Heart left ventricle (tissue), 16 donors: Measurements from ENCODE around the gene GNAO1. TPM values are rescaled to one million over a fixed set of nuclear protein-coding genes. Genes with fewer than 3 reads are reported as not detected.

ENCODE experiments used
- ATAC-seq, 4 donors: fragments of 200-7000 bp; cut with Tn5 transposase; one replicate each; pipeline ENCODE4 v1.9.1; 2020 to 2022; ENCODE audit warnings: moderate library complexity in 4 of 4, mild to moderate bottlenecking in 3 of 4, moderate number of reproducible peaks in 1 of 4
- DNase-seq, 5 donors: peaks; one replicate each; pipeline ENCODE4 v3.0.0-alpha.2; 2020
- H3K27ac ChIP-seq, 12 donors: fragments of 200-600 bp; sonication (generic) in 4 of 12; one replicate each; pipeline versions ENCODE4 v1.5.0 to v1.8.0; 2016 to 2022; ENCODE audit warnings: mild to moderate bottlenecking in 2 of 12
- H3K27me3 ChIP-seq, 9 donors: fragments of 200-600 bp; sonication (generic) in 2 of 9; one replicate each; pipeline versions ENCODE4 v1.5.1 to v1.8.0; 2016 to 2022; ENCODE audit warnings: mild to moderate bottlenecking in 3 of 9
- H3K36me3 ChIP-seq, 9 donors: fragments of 200-600 bp; sonication (generic) in 2 of 9; one replicate each; pipeline versions ENCODE4 v1.5.0 to v1.8.0; 2018 to 2022; ENCODE audit warnings: mild to moderate bottlenecking in 2 of 9
- H3K4me1 ChIP-seq, 12 donors: fragments of 200-600 bp; sonication (generic) in 4 of 12; one replicate each; pipeline versions ENCODE4 v1.5.0 to v1.8.0; 2016 to 2022; ENCODE audit warnings: mild to moderate bottlenecking in 3 of 12
- H3K4me3 ChIP-seq, 12 donors: fragments of 200-600 bp; sonication (generic) in 4 of 12; one replicate each; pipeline versions ENCODE4 v1.5.0 to v1.8.0; 2017 to 2022; ENCODE audit warnings: mild to moderate bottlenecking in 9 of 12, moderate library complexity in 4 of 12
- H3K9me3 ChIP-seq, 12 donors: fragments of 200-600 bp; sonication (generic) in 4 of 12; one replicate each; pipeline versions ENCODE4 v1.5.0 to v1.8.0; 2016 to 2022; ENCODE audit warnings: mild to moderate bottlenecking in 1 of 12
- POLR2A ChIP-seq, 2 donors: fragments of 450-650 bp; IDR thresholded peaks; one replicate each; pipeline ENCODE4 v1.6.1; 2017; ENCODE audit warnings: antibody characterized with exemption in 2 of 2, mild to moderate bottlenecking in 2 of 2, moderate library complexity in 2 of 2
- WGBS, 4 donors: extraction: QIAGEN DNeasy Blood & Tissue Kit in 2 of 4; methylation state at CpG; one replicate each; pipeline versions ENCODE4 v1.1.5 to v1.1.7; 2013 to 2018; 5-methylcytosine and 5-hydroxymethylcytosine counted together
- intact Hi-C, 10 donors: fragments of 100-400 bp; cut with DNase I; formaldehyde crosslinking; loops; one replicate each; pipeline versions ENCODE4 v1.11.1 to v1.14.2; 2022
- polyA plus RNA-seq, 2 donors: library from polyadenylated mRNA; stranded (reverse); fragments of 200-250 nt; gene quantifications; one replicate each; pipeline ENCODE4 v1.2.3, GENCODE V29; 2013
- total RNA-seq, 9 donors: library from RNA; depleted of rRNA in 2 of 9; stranded (reverse); fragments of >200 nt in 2 of 9; fragmentation: NEBNext Ultra II Directional in 3 of 9; extraction: Animal tissue kit (Norgen Biotek cat#: 25700) in 3 of 9; gene quantifications; one replicate each; pipeline versions ENCODE4 v1.1.0 to v1.2.4, GENCODE V29; 2016 to 2023
- TF ChIP-seq, protein P1 (sequence below), 12 donors: fragments of 200-600 bp; sonication (generic) in 4 of 12; IDR thresholded peaks; one replicate each; pipeline versions ENCODE4 v1.5.0 to v1.8.0; 2018 to 2022; ENCODE audit warnings: antibody characterized with exemption in 12 of 12, mild to moderate bottlenecking in 5 of 12
- donor health status: ischemic (EF 13 %, LVEDD 7.1; RV severe dilation, severe dysfunction).
- donor health status: healthy with polysubstance abuse.
- donor health status: DM: no; HTN: yes; CAD: no.
- donor health status: DM: no; HTN: no; CAD: no.
- donor health status: ischemic (EF 25% LVEDD 6.9; RV normal size, moderate dysfunction).
- donor health status: ischemic (EF 25% LVEDD 5.7; RV mildly dilated, moderate dysfunction).
- donor health status: healthy.
- donor health status: DM: yes; HTN: yes; CAD: no.
- donor health status: ischemic (EF 35%, LVEDD 5.7; RV mildly dilated, moderate dysfunction).
- donor health status: nonischemic (EF 11% LVEDD 7.7; RV severe dilation, severe dysfunction).
- donor health status: DM: yes; HTN: yes; CAD: no.
- donor health status: PGD.
- donor health status: ischemic (EF 29% LVEDD 5.4; RV normal size, mild dysfunction).
- donor health status: nonischemic (EF 23%, LVEDD 6.1; RV moderate dilation, normal function).

GNAO1 gene
- total and polyA plus RNA-seq, 11 donors: 1.4 to 26.8 (median 12.0) TPM

- DNase-seq (no peak), ATAC-seq (peak in 1 of 4 donors; percentile 19)
- Histone ChIP-seq H3K27ac (no peak overlapping the region), H3K9me3 (no peaks in the 10 kb centered on the region), H3K27me3 (no peaks in the 10 kb centered on the region), H3K4me3 (no peak overlapping the region), H3K4me1 (no peaks in the 10 kb centered on the region), H3K36me3 (no peaks in the 10 kb centered on the region)
- no peak for TF ChIP-seq POLR2A (IDR thresholded peaks at IDR 0.05)
- TF ChIP-seq, protein P1, sequence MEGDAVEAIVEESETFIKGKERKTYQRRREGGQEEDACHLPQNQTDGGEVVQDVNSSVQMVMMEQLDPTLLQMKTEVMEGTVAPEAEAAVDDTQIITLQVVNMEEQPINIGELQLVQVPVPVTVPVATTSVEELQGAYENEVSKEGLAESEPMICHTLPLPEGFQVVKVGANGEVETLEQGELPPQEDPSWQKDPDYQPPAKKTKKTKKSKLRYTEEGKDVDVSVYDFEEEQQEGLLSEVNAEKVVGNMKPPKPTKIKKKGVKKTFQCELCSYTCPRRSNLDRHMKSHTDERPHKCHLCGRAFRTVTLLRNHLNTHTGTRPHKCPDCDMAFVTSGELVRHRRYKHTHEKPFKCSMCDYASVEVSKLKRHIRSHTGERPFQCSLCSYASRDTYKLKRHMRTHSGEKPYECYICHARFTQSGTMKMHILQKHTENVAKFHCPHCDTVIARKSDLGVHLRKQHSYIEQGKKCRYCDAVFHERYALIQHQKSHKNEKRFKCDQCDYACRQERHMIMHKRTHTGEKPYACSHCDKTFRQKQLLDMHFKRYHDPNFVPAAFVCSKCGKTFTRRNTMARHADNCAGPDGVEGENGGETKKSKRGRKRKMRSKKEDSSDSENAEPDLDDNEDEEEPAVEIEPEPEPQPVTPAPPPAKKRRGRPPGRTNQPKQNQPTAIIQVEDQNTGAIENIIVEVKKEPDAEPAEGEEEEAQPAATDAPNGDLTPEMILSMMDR (IDR thresholded peaks at IDR 0.05): peak in 4 of 12 donors; percentile 9 to 37 (median 20)
- 80 to 87% (median 86%) methylated on average over 10 to 13 of the region's 13 CpGs for WGBS, 4 donors
- intact Hi-C loops: loop anchor here in 5 of 10 donors (10.0 kb wide), 4 partner anchors 107 to 597 kb away; partner anchors contain the start of gene GNAO1 (in 2 of the 5)
These were observed 120.1 kb downstream of the GNAO1 start for GRCh38 chr16:56311208-56312027.

DNA sequence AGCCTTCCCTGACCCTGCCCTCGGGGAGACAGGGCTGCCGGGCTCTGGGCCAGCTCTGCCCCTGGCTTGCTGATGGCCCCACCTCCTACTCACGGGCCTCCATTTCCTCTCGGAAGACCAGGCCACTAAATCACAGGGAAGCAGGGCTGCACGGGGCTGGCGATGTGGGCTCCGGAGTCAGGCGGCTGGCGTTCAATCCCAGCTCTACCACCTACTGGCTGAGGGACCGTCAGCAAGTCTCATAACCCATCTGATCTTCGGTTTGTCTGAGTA lies 120.7 kb downstream of the GNAO1 start:
- 63 to 76% (median 71%) methylated on average over 9 to 11 of the region's 11 CpGs for WGBS, 4 donors
- Histone ChIP-seq H3K27ac (no peak overlapping the region), H3K9me3 (no peaks in the 10 kb centered on the region), H3K27me3 (no peaks in the 10 kb centered on the region), H3K4me1 (no peaks in the 10 kb centered on the region), H3K4me3 (no peak overlapping the region), H3K36me3 (no peaks in the 10 kb centered on the region)
- DNase-seq (no peak), ATAC-seq (no peak)
- TF ChIP-seq, protein P1 (IDR thresholded peaks at IDR 0.05): no peak
- intact Hi-C loops: loop anchor here in 5 of 10 donors (10.0 kb wide), 4 partner anchors 107 to 597 kb away; partner anchors contain the start of gene GNAO1 (in 2 of the 5)

DNA sequence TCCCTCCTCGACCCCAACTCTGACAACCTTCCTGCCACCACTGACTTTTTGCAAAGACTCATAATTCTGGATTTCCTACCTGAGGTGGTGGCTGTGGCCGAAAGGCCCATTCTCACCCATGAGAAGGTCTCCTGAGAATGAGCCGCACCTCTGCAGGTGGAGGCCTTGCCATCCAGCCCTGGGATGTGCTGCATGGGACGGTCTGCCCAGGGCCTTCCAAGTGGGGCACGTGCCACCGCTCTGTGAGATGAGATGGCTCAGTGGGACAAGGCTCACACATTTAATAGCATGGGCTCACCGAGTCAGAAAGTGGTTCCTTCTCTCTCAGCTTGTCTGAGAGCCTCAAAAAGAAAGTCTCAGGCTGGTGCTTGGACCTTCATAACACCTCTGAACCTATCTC lies 121.3 kb downstream of the GNAO1 start:
- intact Hi-C loops: loop anchor here in 5 of 10 donors (10.0 kb wide), 4 partner anchors 108 to 598 kb away; partner anchors contain the start of gene GNAO1 (in 2 of the 5)
- no peaks in the 10 kb centered on the region for H3K4me1 ChIP-seq
- no peaks in the 10 kb centered on the region for H3K27me3 ChIP-seq
- no peak for ATAC-seq
- 92 to 96% (median 93%) methylated on average over 6 to 7 of the region's 7 CpGs for WGBS, 4 donors
- H3K36me3 ChIP-seq: no peaks in the 10 kb centered on the region
- TF ChIP-seq, protein P1 (IDR thresholded peaks at IDR 0.05): no peak
- no peak for TF ChIP-seq POLR2A (IDR thresholded peaks at IDR 0.05)
- no peak overlapping the region for H3K4me3 ChIP-seq
- no peak for DNase-seq
- no peaks in the 10 kb centered on the region for H3K9me3 ChIP-seq
- no peak overlapping the region for H3K27ac ChIP-seq

GRCh38 chr16:56314244-56314850 lies 123.1 kb downstream of the GNAO1 start:
- H3K9me3 ChIP-seq: no peaks in the 10 kb centered on the region
- 86 to 88% (median 87%) methylated on average over 18 of the region's 18 CpGs for WGBS, 4 donors
- H3K4me1 ChIP-seq: peaks cover 0 to 9% (median 4%) of the 10 kb centered on the region in 12 donors
- no peak overlapping the region for H3K27ac ChIP-seq
- no peaks in the 10 kb centered on the region for H3K36me3 ChIP-seq
- no peak for TF ChIP-seq POLR2A (IDR thresholded peaks at IDR 0.05)
- TF ChIP-seq, protein P1 (IDR thresholded peaks at IDR 0.05): no peak
- DNase-seq: no peak
- ATAC-seq: no peak
- H3K27me3 ChIP-seq: no peaks in the 10 kb centered on the region
- intact Hi-C loops: loop anchor here in 5 of 10 donors (10.0 kb wide), 4 partner anchors 110 to 600 kb away; partner anchors contain the start of gene GNAO1 (in 2 of the 5)
- H3K4me3 ChIP-seq: no peak overlapping the region
